ENCODE results near the gene ARHGEF12.
"Not testable (repeated sequence)": the region's sequence is repeated elsewhere in the genome, so short reads cannot be mapped to it uniquely, and the experiment has no call there.

Gene ARHGEF12

DNA sequence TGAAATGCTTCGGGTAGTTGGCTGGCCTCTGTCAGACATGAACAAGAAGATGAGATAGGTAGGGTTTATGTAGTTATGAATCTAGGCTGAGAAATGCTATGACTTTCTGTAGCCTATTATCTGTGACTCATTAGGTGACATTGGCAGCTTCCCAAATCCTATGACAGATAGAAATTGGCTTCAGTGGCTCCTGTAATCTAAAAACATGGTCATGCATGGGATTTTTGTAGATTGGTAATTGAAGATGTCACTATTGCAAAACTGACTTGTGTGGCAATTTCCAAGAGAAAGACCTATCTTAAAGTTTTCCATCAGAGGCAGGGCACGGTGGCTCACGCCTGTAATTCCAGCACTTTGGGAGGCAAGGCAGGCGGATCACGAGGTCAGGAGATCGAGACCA is 145.9 kb downstream of the ARHGEF12 start:
- DNase-seq, result no peak
- no peak overlapping the region for H3K4me3 Mint-ChIP-seq
- peaks cover 6% of the 10 kb centered on the region for H3K4me1 Mint-ChIP-seq (ENCODE audit: low read depth)
- H3K27me3 Mint-ChIP-seq, result no peaks in the 10 kb centered on the region
- H3K9me3 Mint-ChIP-seq, result no peaks in the 10 kb centered on the region
- peaks cover 52% of the 10 kb centered on the region for H3K36me3 Mint-ChIP-seq (ENCODE audit: low read depth)
- no peak overlapping the region for H3K27ac Mint-ChIP-seq

DNA sequence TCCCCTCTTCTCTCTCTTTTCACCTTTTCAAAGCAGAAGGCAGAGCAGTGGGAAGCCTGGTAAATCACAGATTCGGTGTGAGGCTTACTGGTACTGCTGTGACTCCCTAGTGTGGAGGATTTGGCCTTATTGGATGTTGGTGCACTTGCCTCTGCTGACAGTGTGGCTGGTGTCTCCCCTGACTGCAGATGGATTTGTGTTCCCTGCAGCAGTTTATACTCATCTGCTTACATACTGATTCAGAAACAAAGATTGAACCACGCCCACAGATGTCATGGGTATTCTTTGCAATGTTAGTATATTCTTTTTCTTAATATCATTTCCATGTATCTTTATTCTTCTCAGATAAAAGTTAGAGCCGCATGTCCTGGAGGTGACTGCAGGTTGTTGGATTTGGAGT is 148.5 kb downstream of the ARHGEF12 start:
- DNase-seq, result no peak
- H3K27ac Mint-ChIP-seq, result no peak overlapping the region
- no peaks in the 10 kb centered on the region for H3K27me3 Mint-ChIP-seq
- no peaks in the 10 kb centered on the region for H3K4me1 Mint-ChIP-seq (ENCODE audit: low read depth)
- no peaks in the 10 kb centered on the region for H3K9me3 Mint-ChIP-seq
- H3K36me3 Mint-ChIP-seq (ENCODE audit: low read depth), result peaks cover 40% of the 10 kb centered on the region
- H3K4me3 Mint-ChIP-seq, result no peak overlapping the region

DNA sequence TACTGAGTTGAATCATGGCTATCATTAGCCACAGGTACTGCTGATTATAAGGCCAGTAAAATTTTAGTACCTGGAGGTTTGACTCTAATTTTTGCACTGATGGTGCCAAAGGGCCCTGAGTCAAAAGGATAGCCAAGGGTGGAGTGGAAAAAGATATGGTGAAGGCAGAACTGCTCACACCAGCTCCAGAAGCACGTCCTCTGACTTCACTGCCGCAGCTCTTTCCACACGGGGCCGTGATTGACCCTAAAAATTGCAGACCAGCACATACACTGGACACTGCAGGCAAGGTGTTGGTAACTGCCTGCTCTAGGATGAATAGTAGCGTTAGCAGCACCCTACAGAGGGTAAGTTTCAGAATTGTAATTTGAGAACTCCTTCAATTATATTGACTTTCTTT is 149.9 kb downstream of the ARHGEF12 start:
- H3K9me3 Mint-ChIP-seq, result no peaks in the 10 kb centered on the region
- H3K27ac Mint-ChIP-seq, result no peak overlapping the region
- peaks cover 28% of the 10 kb centered on the region for H3K36me3 Mint-ChIP-seq (ENCODE audit: low read depth)
- H3K27me3 Mint-ChIP-seq, result no peaks in the 10 kb centered on the region
- DNase-seq, result no peak
- H3K4me1 Mint-ChIP-seq (ENCODE audit: low read depth), result no peaks in the 10 kb centered on the region
- no peak overlapping the region for H3K4me3 Mint-ChIP-seq

DNA sequence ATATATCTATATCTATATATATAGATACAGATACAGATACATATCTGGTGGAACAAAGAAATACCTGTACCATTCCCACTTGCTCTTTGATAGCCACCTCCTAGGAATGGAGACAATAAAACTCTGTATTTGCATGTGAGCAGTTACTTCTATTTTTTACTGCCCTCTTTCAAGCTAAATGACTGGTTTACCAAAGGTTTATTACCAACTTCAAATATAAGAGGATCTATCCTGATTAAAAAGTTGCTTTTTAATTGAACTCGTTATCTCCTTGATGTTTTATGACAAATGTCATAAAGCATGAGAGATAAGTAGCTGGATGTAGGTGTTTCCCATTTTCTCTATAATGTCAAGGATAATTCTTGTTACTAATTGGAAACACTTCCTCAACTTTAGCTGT is 153.6 kb downstream of the ARHGEF12 start:
- no peak overlapping the region for H3K4me3 Mint-ChIP-seq
- no peaks in the 10 kb centered on the region for H3K4me1 Mint-ChIP-seq (ENCODE audit: low read depth)
- no peak for DNase-seq
- H3K36me3 Mint-ChIP-seq (ENCODE audit: low read depth), result peaks cover 8% of the 10 kb centered on the region
- H3K27ac Mint-ChIP-seq, result no peak overlapping the region
- no peaks in the 10 kb centered on the region for H3K9me3 Mint-ChIP-seq
- H3K27me3 Mint-ChIP-seq, result peaks cover 8% of the 10 kb centered on the region

DNA sequence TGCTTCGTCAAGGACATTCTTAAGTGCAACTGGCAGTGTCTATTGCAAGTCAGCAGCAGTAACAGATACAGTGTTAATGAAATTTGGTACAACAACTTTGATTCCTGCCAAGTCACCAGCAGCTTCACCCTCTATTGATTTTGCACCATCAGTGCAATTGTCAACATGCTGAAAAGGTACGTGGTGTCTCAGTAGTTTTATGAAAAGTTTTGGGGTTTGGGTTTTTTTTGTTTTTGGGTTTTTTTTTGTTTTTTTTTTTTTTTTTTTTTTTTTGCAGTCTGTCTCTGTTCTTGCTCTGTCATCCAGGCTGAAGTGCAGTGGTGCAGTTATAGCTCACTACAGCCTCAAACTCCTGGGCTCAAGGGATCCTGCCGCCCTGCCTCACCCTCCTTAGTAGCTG is 156.3 kb downstream of the ARHGEF12 start:
- no peaks in the 10 kb centered on the region for H3K4me1 Mint-ChIP-seq (ENCODE audit: low read depth)
- no peaks in the 10 kb centered on the region for H3K9me3 Mint-ChIP-seq
- no peak overlapping the region for H3K27ac Mint-ChIP-seq

DNA sequence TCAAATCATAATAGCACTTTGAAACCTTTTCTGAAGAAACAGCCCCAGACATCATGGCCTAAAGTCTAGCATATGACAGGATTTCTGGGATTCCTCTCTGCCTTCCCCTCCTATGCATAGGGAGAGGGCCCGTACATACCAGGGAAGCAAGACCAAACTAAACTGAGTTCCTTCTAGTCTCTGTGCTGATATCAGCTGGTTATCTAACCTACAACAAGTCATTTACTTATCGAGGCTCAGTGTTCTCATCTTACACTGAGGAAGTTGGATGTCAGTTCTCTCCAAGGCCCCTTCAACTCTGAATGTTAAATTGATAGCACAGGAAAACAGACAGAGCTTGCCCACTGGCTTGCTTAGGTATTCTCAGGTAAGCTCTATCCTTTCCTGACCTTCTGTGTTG is 158.4 kb downstream of the ARHGEF12 start:
- H3K27me3 Mint-ChIP-seq, result peaks cover 22% of the 10 kb centered on the region
- no peaks in the 10 kb centered on the region for H3K4me1 Mint-ChIP-seq (ENCODE audit: low read depth)
- no peak for DNase-seq
- H3K9me3 Mint-ChIP-seq, result no peaks in the 10 kb centered on the region
- no peaks in the 10 kb centered on the region for H3K36me3 Mint-ChIP-seq (ENCODE audit: low read depth)
- H3K27ac Mint-ChIP-seq, result no peak overlapping the region
- H3K4me3 Mint-ChIP-seq, result no peak overlapping the region

More for the DNA sequence above, 156.3 kb downstream of the ARHGEF12 start:
- Mint-ChIP-seq H3K27me3 (peaks cover 18% of the 10 kb centered on the region), H3K36me3 (ENCODE audit: low read depth) (no peaks in the 10 kb centered on the region), H3K4me3 (no peak overlapping the region)
- no peak for DNase-seq

DNA sequence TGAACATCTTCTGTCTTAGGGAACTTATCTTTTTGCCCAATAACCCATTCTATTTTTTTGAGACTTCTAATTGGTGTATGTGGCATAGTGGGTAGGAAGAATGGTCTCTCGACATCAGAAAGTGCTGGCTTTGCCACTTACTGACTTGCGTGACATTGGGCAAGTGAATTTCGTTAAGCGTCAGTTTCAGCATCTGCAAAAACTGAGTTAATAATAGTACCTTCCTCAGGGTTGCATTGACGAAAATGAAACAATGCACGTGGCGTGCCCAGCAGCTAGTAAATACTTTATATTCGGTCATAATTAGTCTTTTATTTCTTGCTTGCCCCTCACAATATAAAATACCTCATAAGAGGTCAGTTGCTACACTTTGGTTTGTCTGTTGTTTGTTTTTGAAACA is 162.9 kb downstream of the ARHGEF12 start:
- Mint-ChIP-seq H3K27ac (no peak overlapping the region), H3K4me3 (no peak overlapping the region), H3K36me3 (ENCODE audit: low read depth) (no peaks in the 10 kb centered on the region), H3K9me3 (no peaks in the 10 kb centered on the region), H3K4me1 (ENCODE audit: low read depth) (no peaks in the 10 kb centered on the region), H3K27me3 (peaks cover 48% of the 10 kb centered on the region)
- DNase-seq, result no peak

DNA sequence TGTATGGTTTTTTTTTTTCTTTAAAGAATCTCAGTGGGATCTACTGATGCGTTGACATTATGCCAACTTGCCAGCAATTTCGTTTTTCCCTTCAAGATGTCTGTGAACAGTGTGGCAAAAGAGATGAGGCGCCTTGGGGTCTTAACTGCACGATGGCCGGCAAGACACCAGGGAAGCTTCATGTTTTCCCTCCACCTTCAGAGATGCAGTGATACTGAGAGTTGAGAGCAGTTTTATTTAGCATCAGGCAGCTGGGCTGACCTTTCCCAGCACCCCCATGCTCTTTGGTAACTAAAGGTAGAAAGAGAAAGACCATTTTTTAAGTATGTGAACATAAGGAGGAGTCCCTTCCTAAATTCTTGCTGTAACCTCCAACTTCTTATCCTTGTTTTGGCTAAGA is 163.6 kb downstream of the ARHGEF12 start:
- Mint-ChIP-seq H3K4me3 (no peak overlapping the region), H3K27me3 (peaks cover 52% of the 10 kb centered on the region), H3K9me3 (no peaks in the 10 kb centered on the region), H3K36me3 (ENCODE audit: low read depth) (no peaks in the 10 kb centered on the region), H3K4me1 (ENCODE audit: low read depth) (no peaks in the 10 kb centered on the region), H3K27ac (no peak overlapping the region)
- DNase-seq, result no peak

DNA sequence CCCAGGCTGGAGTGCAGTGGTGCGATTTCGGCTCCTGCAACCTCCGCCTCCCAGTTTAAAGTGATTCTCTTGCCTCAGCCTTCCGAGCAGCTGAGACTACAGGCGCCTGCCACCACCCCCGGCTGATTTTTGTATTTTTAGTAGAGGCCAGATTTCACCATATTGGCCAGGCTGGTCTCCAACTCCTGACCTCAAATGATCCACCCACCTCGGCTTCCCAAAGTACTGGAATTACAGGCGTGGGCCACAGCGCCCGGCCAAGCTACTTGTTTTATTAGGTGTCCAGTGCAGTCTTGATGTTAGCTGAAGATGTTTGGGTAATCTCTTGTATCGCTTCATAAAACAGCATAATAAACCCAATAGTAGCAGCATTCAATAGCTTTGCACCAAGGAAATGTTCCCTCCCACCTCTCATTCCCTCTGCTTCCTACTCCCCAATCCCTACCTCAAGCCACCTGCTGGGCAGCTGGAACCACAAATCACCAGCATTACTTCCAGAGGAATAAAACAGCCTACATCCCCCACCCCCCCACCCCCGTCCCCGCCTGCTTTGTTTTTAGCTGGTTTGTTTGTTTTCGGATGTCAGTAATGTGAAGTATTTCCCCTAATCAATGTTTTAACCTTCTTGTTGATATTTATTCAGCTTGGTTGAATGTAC is 164.3 kb downstream of the ARHGEF12 start:
- H3K4me1 Mint-ChIP-seq (ENCODE audit: low read depth), result no peaks in the 10 kb centered on the region
- H3K9me3 Mint-ChIP-seq, result no peaks in the 10 kb centered on the region
- DNase-seq, result no peak
- H3K27me3 Mint-ChIP-seq, result peaks cover 54% of the 10 kb centered on the region
- no peaks in the 10 kb centered on the region for H3K36me3 Mint-ChIP-seq (ENCODE audit: low read depth)
- no peak overlapping the region for H3K27ac Mint-ChIP-seq
- no peak overlapping the region for H3K4me3 Mint-ChIP-seq

DNA sequence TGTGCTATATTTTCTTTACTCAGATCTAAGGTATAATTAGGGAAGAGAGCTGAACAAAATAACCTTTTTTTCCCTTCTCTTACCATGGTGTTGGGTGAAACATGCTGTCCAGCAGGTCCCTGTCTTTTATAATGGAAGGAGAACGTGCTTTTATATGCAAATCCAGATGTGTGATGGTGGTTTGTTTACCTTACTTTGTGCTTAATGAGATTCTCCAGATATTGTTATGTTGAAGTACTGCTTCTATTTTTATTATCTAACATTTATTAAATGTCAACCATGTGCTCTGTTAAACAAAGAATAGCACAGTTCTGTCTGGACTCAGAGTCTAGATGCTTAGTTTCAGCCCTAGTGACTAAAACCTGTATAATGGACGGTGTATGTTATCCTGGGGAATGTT is 165.2 kb downstream of the ARHGEF12 start:
- H3K36me3 Mint-ChIP-seq (ENCODE audit: low read depth), result no peaks in the 10 kb centered on the region
- H3K4me3 Mint-ChIP-seq, result no peak overlapping the region
- H3K27me3 Mint-ChIP-seq, result peaks cover 58% of the 10 kb centered on the region
- no peaks in the 10 kb centered on the region for H3K4me1 Mint-ChIP-seq (ENCODE audit: low read depth)
- H3K27ac Mint-ChIP-seq, result no peak overlapping the region
- no peaks in the 10 kb centered on the region for H3K9me3 Mint-ChIP-seq
- no peak for DNase-seq

DNA sequence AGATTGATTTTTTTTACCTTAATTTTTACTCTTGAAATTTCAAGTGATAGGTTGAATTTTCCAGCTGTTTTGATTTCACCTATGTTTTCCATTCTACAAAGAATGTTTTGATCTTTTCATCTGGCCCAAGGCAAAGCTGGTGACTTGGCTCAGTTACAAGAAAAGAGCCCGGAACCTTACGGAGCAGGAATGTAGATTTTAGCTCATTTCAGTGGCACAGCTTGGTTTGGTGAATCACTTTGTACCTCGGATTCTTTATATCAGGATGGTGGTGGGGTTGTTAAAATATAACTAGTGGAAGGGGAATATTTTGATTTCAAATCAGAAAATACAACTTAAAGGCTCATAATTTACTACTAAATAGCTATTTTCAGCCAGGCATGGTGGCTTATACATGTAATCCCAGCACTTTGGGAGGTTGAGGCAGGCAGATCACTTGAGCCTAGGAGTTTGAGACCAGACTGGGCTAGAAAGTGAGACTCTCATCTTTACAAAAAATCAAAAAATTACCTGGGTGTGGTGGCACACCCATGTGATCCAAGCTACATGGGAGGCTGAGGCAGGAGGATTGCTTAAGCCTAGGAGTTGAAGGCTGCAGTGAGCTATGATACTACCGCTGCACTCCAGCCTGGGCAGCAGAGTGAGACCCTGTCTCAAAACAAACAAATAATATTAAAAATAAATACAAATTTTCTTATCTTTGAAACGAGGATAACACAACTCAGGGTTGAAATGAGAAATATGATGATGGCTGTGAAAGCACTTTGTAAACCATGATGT is 166.0 kb downstream of the ARHGEF12 start:
- no peak for DNase-seq
- H3K4me1 Mint-ChIP-seq (ENCODE audit: low read depth), result no peaks in the 10 kb centered on the region
- H3K4me3 Mint-ChIP-seq, result no peak overlapping the region
- H3K27ac Mint-ChIP-seq, result no peak overlapping the region
- peaks cover 62% of the 10 kb centered on the region for H3K27me3 Mint-ChIP-seq
- H3K9me3 Mint-ChIP-seq, result no peaks in the 10 kb centered on the region
- H3K36me3 Mint-ChIP-seq (ENCODE audit: low read depth), result no peaks in the 10 kb centered on the region

DNA sequence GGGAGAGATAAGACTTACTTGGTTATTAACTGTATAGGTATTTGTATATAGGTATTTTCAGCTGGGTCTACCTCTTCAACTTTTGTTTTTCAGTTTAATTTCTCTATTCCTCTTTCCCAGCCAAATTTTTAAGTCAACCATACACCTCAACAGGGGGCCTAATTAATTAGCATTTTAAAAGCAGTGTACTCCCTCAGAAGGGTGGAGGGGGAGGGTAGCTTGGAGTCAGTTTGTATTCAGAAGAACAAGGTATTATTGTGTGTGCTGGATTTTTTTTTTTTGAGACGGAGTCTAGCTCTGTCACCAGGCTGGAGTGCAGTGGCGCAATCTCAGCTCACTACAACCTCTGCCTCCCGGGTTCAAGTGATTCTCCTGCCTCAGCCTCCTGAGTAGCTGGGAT is 167.3 kb downstream of the ARHGEF12 start:
- peaks cover 70% of the 10 kb centered on the region for H3K27me3 Mint-ChIP-seq
- DNase-seq; H3K36me3 Mint-ChIP-seq (ENCODE audit: low read depth); H3K9me3 Mint-ChIP-seq; H3K27ac Mint-ChIP-seq; H3K4me1 Mint-ChIP-seq (ENCODE audit: low read depth); H3K4me3 Mint-ChIP-seq: not testable (repeated sequence)

DNA sequence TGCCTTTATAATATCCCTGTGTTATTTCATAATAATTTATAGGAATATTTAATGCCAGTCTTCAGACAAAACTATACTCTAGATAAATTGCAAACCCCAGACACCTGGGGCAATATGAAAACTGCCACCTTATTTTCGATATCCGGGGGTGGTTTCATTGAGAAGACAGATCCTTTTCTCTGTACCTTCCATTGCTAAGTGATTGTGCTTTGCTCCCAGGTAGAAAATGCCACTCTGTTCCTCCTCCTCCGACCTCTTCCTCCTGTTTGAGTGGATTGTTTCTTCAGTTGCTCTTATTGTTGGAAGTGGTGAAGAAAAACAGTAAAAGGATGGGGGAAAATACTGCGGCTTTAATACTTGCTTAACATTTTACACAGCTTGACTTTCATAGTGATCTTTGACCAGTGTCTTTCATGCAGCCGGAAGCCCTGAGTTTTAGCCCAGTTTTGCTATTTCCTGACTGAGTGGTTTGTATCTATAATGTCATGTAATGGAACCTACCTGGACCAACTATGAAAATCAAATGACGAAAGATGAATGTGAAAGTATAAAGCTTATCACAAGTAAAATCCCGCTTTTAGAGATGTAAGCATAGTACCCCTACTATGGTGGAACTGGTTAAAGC is 169.7 kb downstream of the ARHGEF12 start:
- peaks cover under 1% of the 10 kb centered on the region for H3K4me1 Mint-ChIP-seq (ENCODE audit: low read depth)
- no peak overlapping the region for H3K4me3 Mint-ChIP-seq
- H3K27ac Mint-ChIP-seq, result no peak overlapping the region
- no peaks in the 10 kb centered on the region for H3K36me3 Mint-ChIP-seq (ENCODE audit: low read depth)
- H3K9me3 Mint-ChIP-seq, result no peaks in the 10 kb centered on the region
- DNase-seq, result no peak
- peaks cover 79% of the 10 kb centered on the region for H3K27me3 Mint-ChIP-seq

DNA sequence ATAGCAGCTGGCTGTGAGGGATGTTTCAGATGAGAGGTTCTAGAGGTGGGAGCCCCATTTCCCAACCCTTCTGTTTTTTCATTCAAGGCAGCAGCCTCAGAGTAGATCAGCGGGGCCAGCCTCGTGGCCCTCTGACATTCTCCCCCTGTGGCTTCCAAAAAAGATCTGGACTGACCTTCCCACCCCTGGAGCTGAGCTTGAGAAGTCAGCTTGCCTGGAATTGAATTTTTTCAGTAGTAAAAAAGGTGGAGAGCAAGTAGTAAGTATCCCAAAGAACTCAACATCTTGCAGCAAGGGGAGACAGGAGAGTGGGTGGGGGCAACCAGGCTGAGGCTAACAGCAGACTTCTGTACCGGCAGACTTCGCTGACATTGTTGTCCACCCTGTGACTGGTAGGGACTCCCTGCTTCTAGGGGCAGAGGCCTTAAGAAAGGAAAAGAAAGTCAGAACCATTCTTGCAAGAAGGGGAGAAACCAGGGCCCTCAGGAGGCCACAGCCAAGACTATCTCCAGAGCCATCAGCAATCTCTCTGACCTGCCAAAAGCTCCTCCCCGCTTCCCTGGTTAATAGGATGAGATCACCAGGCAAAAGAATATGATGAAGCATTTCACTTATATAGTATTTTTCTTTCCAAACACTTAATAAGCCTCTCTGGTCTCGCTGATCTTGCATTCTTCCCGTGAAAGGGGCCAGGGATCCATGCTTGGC is 173.3 kb downstream of the ARHGEF12 start:
- Mint-ChIP-seq H3K27me3 (peaks cover 80% of the 10 kb centered on the region), H3K36me3 (ENCODE audit: low read depth) (no peaks in the 10 kb centered on the region), H3K4me3 (no peak overlapping the region), H3K27ac (no peak overlapping the region), H3K9me3 (no peaks in the 10 kb centered on the region), H3K4me1 (ENCODE audit: low read depth) (peaks cover 2% of the 10 kb centered on the region)
- no peak for DNase-seq

Data from activated T-cell treated with anti-CD3 and anti-CD28 coated beads, Interleukin-2, amount 50 U/mL, for 24 hours (primary cell).